ENCODE measurements around the gene MYLK. TPM values are rescaled to one million over a fixed set of nuclear protein-coding genes. Genes with fewer than 3 reads are reported as not detected.

MYLK gene
- total and polyA plus RNA-seq, 9 of the 15 experiments (the other 6 are each of a cell fraction or from before 2014, with no cell fraction given), result 0.11 to 0.53 (median 0.18) TPM; not detected in 2

DNA sequence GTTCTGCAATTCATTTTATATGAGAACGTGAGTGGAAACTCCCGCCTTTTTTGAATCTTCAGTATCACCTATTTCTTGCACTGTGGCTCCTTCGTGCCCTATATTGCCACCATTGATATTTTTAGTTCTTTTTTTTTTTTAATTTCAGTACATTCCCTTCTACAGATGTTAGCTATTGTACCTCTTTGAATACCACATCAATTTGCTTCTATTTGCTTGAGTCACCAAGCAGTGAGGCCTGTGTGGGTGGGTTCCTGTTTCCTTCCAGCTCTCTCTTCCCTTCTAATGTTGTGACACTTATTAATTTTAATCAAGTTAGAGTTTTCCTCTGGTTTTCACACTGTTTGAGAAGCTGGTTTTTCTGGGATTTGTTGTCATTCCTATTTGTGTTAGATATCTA lies 308.0 kb downstream of the MYLK start (continued):
- TF ChIP-seq ZNF79 (CRISPR knock-in tag; IDR thresholded peaks at IDR 0.05; ENCODE audit: low read depth), result no peak
- no peak for TF ChIP-seq ZNF146 (CRISPR knock-in tag; IDR thresholded peaks at IDR 0.05; ENCODE audit: unreplicated experiment)
- TF ChIP-seq CREM (IDR thresholded peaks at IDR 0.05; ENCODE audit: low read depth), result no peak
- TF ChIP-seq CTCFL (IDR thresholded peaks at IDR 0.05; ENCODE audit: borderline replicate concordance, insufficient read depth, low read depth, low read length, poor library complexity, severe bottlenecking), result no peak
- TF ChIP-seq CUX1 (CRISPR knock-in tag; IDR thresholded peaks at IDR 0.05), result no peak
- no peak for TF ChIP-seq PRPF4 (IDR thresholded peaks at IDR 0.05; ENCODE audit: insufficient read depth, low read depth, low read length, poor library complexity, severe bottlenecking)
- no peak for TF ChIP-seq ZNF224 (CRISPR knock-in tag; IDR thresholded peaks at IDR 0.05)

All from K562 (cell line).